ENCODE measurements around the gene PPP1R15B.
"Not testable (repeated sequence)": the region's sequence is repeated elsewhere in the genome, so short reads cannot be mapped to it uniquely, and the experiment has no call there.

PPP1R15B gene

GRCh38 chr1:204443871-204444581, 32.4 kb upstream of the PPP1R15B start:
- DNase-seq (ENCODE audit: low read depth, low spot score) = no peak

GRCh38 chr1:204443260-204443619, 31.6 kb upstream of the PPP1R15B start:
- DNase-seq (ENCODE audit: low read depth, low spot score) = no peak

GRCh38 chr1:204442376-204443259, 31.0 kb upstream of the PPP1R15B start:
- no peak for DNase-seq (ENCODE audit: low read depth, low spot score)

- DNase-seq (ENCODE audit: low read depth, low spot score) = no peak
Observed at GRCh38 chr1:204441558-204441957, 29.9 kb upstream of the PPP1R15B start.

- DNase-seq (ENCODE audit: low read depth, low spot score) = no peak
Observed at GRCh38 chr1:204439621-204440375, 28.2 kb upstream of the PPP1R15B start.

GRCh38 chr1:204438628-204439027, 27.0 kb upstream of the PPP1R15B start:
- DNase-seq (ENCODE audit: low read depth, low spot score) = no peak

GRCh38 chr1:204437796-204438570, 26.4 kb upstream of the PPP1R15B start:
- no peak for DNase-seq (ENCODE audit: low read depth, low spot score)

- no peak for DNase-seq (ENCODE audit: low read depth, low spot score)
Observed at GRCh38 chr1:204435872-204436271, 24.3 kb upstream of the PPP1R15B start.

GRCh38 chr1:204435381-204435831, 23.8 kb upstream of the PPP1R15B start:
- no peak for DNase-seq (ENCODE audit: low read depth, low spot score)

- DNase-seq (ENCODE audit: low read depth, low spot score) = no peak
Observed at GRCh38 chr1:204434116-204434755, 22.6 kb upstream of the PPP1R15B start.

- DNase-seq (ENCODE audit: low read depth, low spot score) = no peak
Observed at GRCh38 chr1:204432708-204433107, 21.1 kb upstream of the PPP1R15B start.

- DNase-seq (ENCODE audit: low read depth, low spot score) = peak; percentile 70
Observed at GRCh38 chr1:204431310-204432184, 19.9 kb upstream of the PPP1R15B start.

- no peak for DNase-seq (ENCODE audit: low read depth, low spot score)
Observed at GRCh38 chr1:204429746-204430145, 18.1 kb upstream of the PPP1R15B start.

- no peak for DNase-seq (ENCODE audit: low read depth, low spot score)
Observed at GRCh38 chr1:204426971-204427701, 15.5 kb upstream of the PPP1R15B start.

- no peak for DNase-seq (ENCODE audit: low read depth, low spot score)
Observed at GRCh38 chr1:204426474-204426873, 14.9 kb upstream of the PPP1R15B start.

GRCh38 chr1:204426035-204426436, 14.4 kb upstream of the PPP1R15B start:
- DNase-seq (ENCODE audit: low read depth, low spot score) = no peak

GRCh38 chr1:204424621-204425020, 13.0 kb upstream of the PPP1R15B start:
- no peak for DNase-seq (ENCODE audit: low read depth, low spot score)

- DNase-seq (ENCODE audit: low read depth, low spot score) = not testable (repeated sequence)
Observed at GRCh38 chr1:204422061-204422705, 10.6 kb upstream of the PPP1R15B start.

GRCh38 chr1:204421441-204421840, 9.8 kb upstream of the PPP1R15B start:
- DNase-seq (ENCODE audit: low read depth, low spot score) = no peak

Measured in activated naive CD8-positive, alpha-beta T cell treated with anti-CD3 and anti-CD28 coated beads, Interleukin-2, amount 50 U/mL, for 16 hours (primary cell).